ENCODE results near the gene DNAH9.

DNA sequence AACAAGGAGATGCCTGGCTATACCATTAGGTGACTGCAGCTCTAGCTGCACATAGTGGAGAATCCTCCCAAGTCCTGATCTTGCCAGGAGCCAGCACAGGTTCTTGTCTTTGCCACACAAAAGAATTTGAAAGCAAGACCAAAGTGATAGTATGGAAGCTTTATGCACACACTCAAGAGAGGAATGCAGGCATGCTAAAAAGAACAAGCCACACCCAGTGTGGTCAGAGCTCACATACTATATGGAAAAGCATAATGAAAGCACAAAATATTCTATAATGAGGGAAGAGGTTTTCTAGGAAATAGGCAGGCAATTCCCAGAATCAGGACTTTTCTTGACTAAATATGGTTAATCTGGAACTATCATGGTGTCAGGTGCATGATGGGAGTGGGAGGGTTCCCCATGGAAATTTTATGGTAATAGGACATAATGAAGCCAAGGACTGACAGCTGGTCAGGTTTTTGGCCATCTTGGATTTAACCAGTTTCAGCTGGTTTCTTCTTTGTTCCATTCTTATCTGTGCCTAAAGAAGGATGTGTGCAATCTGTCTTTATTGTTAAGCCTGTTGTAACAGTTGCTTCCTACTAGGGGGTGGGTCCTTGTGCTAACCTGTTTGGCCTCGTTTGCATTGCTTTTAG is 227.4 kb downstream of the DNAH9 start:
- TF ChIP-seq POLR2AphosphoS5 (IDR thresholded peaks at IDR 0.05; ENCODE audit: low read depth, low read length) (no peak), POLR2A (IDR thresholded peaks at IDR 0.05; ENCODE audit: low read depth, low read length) (no peak), TAF1 (IDR thresholded peaks at IDR 0.05; ENCODE audit: low read depth, low read length) (no peak)

Data from GM12891 (cell line).